ENCODE measurements around the gene IMPA2. TPM values are rescaled to one million over a fixed set of nuclear protein-coding genes. Genes with fewer than 3 reads are reported as not detected.
"Not testable (repeated sequence)": the region's sequence is repeated elsewhere in the genome, so short reads cannot be mapped to it uniquely, and the experiment has no call there.

The IMPA2 gene
- total RNA-seq, 4 donors from 2014 or later, result 227 to 572 (median 354) TPM

GRCh38 chr18:12072996-12073395 lies 91.7 kb downstream of the IMPA2 start:
- WGBS, 2 donors, result 52 to 73% methylated on average over 1 of the region's 1 CpG
- intact Hi-C loops (cut with DNase I; ENCODE audit: low total_unique reads), result no loop called here
- no peak for DNase-seq (ENCODE audit: low spot score in 2 of 2)
- TF ChIP-seq CTCF (IDR thresholded peaks at IDR 0.05) (no peak), POLR2A (IDR thresholded peaks at IDR 0.05) (no peak)
- no peak overlapping the region for H3K4me3 ChIP-seq (ENCODE audit: low read depth, poor library complexity, severe bottlenecking)

GRCh38 chr18:12074736-12075135 lies 93.4 kb downstream of the IMPA2 start:
- H3K4me3 ChIP-seq (ENCODE audit: low read depth, poor library complexity, severe bottlenecking), result no peak overlapping the region
- TF ChIP-seq POLR2A (IDR thresholded peaks at IDR 0.05) (no peak), CTCF (IDR thresholded peaks at IDR 0.05) (no peak)
- WGBS, 2 donors, result 78% methylated on average over 3 of the region's 3 CpGs
- intact Hi-C loops (cut with DNase I; ENCODE audit: low total_unique reads), result no loop called here
- no peak for DNase-seq (ENCODE audit: low spot score in 2 of 2)

- intact Hi-C loops (cut with DNase I; ENCODE audit: low total_unique reads), result no loop called here
- H3K4me3 ChIP-seq (ENCODE audit: low read depth, poor library complexity, severe bottlenecking), result no peak overlapping the region
- 43 to 47% methylated on average over 16 to 54 of the region's 59 CpGs for WGBS, 2 donors
- DNase-seq (ENCODE audit: low spot score in 2 of 2), result no peak
- TF ChIP-seq POLR2A (IDR thresholded peaks at IDR 0.05) (no peak), CTCF (IDR thresholded peaks at IDR 0.05) (no peak)
Measured at GRCh38 chr18:12076424-12077140, 95.3 kb downstream of the IMPA2 start.

GRCh38 chr18:12077994-12078393 lies 96.7 kb downstream of the IMPA2 start:
- DNase-seq (ENCODE audit: low spot score in 2 of 2); intact Hi-C loops (cut with DNase I; ENCODE audit: low total_unique reads); H3K4me3 ChIP-seq (ENCODE audit: low read depth, poor library complexity, severe bottlenecking): not testable (repeated sequence)
- 50 to 82% methylated on average over 2 of the region's 4 CpGs for WGBS, 2 donors

GRCh38 chr18:12079491-12080237 lies 98.4 kb downstream of the IMPA2 start:
- intact Hi-C loops (cut with DNase I; ENCODE audit: low total_unique reads), result no loop called here
- no peak overlapping the region for H3K4me3 ChIP-seq (ENCODE audit: low read depth, poor library complexity, severe bottlenecking)
- TF ChIP-seq POLR2A (IDR thresholded peaks at IDR 0.05) (no peak), CTCF (IDR thresholded peaks at IDR 0.05) (no peak)
- no peak for DNase-seq (ENCODE audit: low spot score in 2 of 2)
- WGBS, 2 donors, result 49 to 58% methylated on average over 6 of the region's 6 CpGs

Other genes with a start within 250 kb of the IMPA2 start
- 10 to 100 TPM; 61.3 to 83.2 (median 76.5) TPM for gene CHMP1B, start 130.1 kb upstream of the IMPA2 start, total RNA-seq
- 10 to 100 TPM; 30.2 to 62.2 (median 44.5) TPM for gene MPPE1, start 73.2 kb upstream of the IMPA2 start, total RNA-seq
- not detected for gene ANKRD62, start 112.3 kb downstream of the IMPA2 start, total RNA-seq

All from lower leg skin (tissue), 4 donors.